Ovary (tissue), 3 donors: ENCODE results near the gene ALOX12B.

Experiments used
- CTCF ChIP-seq, 3 donors: fragments of 450-650 bp in 2 of 3; fragments of 200-600 bp in 1 of 3; IDR thresholded peaks; one replicate each; pipeline versions ENCODE4 v1.5.1 to v1.8.0; 2016 to 2022; ENCODE audit warnings: antibody characterized with exemption in 3 of 3, mild to moderate bottlenecking in 1 of 3
- EP300 ChIP-seq: sonication (generic); formaldehyde crosslinking; IDR thresholded peaks from one replicate; pipeline ENCODE4 v1.6.1; 2017; ENCODE audit warnings: antibody characterized with exemption
- donor health status: DM: no; HTN: no; CAD: no.

- no peak for TF ChIP-seq CTCF (IDR thresholded peaks at IDR 0.05)
- no peak for TF ChIP-seq EP300
Observed at GRCh38 chr17:8056976-8057625, 30.4 kb downstream of the ALOX12B start.
